ENCODE measurements around the gene PRRX2. TPM values are rescaled to one million over a fixed set of nuclear protein-coding genes. Genes with fewer than 3 reads are reported as not detected.
A peak's percentile ranks its signal among the peaks of the same experiment; 100 is the strongest.
"Not testable (repeated sequence)": the region's sequence is repeated elsewhere in the genome, so short reads cannot be mapped to it uniquely, and the experiment has no call there.

PRRX2 gene
- total and polyA plus RNA-seq, 2 experiments from 2014 or later, result 5.8 to 8.3 TPM

DNA sequence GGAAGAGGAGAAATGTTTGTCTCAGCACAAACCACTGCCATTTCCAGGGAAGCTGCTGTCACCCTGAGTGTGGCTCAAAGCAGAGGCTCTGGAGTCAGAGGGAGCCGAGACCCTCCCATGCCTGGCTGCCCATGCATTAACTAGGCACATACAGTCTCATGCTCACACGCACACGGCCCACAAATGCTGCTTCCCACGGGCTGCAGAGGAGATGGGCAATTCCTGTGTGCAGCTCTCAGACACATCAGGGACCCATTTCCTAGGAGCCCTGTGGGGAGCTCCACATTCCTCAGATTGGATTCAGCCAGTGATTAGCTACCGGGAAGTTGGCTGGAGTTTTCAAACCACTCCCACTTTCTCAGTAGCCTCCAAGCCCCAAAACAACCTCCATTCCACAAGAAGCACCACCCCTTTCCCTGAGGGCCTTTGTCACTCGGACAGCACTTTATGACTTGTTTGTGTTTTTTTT is 96.5 kb downstream of the PRRX2 start:
- Histone ChIP-seq H3K27ac (ENCODE audit: low read depth) (no peak overlapping the region), H3F3A (replicated peaks; ENCODE audit: low read depth) (no peaks in the 10 kb centered on the region), H3K4me3 (no peak overlapping the region), H3K79me2 (replicated peaks; ENCODE audit: insufficient read depth) (no peaks in the 10 kb centered on the region), H3K4me1 (ENCODE audit: insufficient read depth) (no peaks in the 10 kb centered on the region), H3K36me3 (ENCODE audit: insufficient read depth) (no peaks in the 10 kb centered on the region), H3K4me2 (no peak overlapping the region), H3K27me3 (ENCODE audit: insufficient read depth) (no peaks in the 10 kb centered on the region), H2AFZ (peak overlapping the region; percentile 76), H3K9me2 (ENCODE audit: insufficient read depth) (no peaks in the 10 kb centered on the region), H4K20me1 (replicated peaks; ENCODE audit: insufficient read depth) (no peaks in the 10 kb centered on the region)
- Mint-ChIP-seq H3K4me1 (peaks cover 6% of the 10 kb centered on the region; the same call in 2 of the 3 replicates), H3K27me3 (ENCODE audit: insufficient read depth, low read depth, poor library complexity) (peaks cover 5% of the 10 kb centered on the region), H3K36me3 (ENCODE audit: low read depth) (no peaks in the 10 kb centered on the region), H3K27ac (peak overlapping the region; percentile 59; the same call in 1 of the 2 replicates), H3K9me3 (no peaks in the 10 kb centered on the region), H3K4me3 (no peak overlapping the region)
- ATAC-seq, result peak; percentile 84
- DNase-seq (ENCODE audit: low spot score), result peak; percentile 62
- TF ChIP-seq EZH2 (IDR thresholded peaks at IDR 0.05; ENCODE audit: low read depth, unreplicated experiment) (no peak), ZNF114 (CRISPR knock-in tag; IDR thresholded peaks at IDR 0.05) (no peak)

DNA sequence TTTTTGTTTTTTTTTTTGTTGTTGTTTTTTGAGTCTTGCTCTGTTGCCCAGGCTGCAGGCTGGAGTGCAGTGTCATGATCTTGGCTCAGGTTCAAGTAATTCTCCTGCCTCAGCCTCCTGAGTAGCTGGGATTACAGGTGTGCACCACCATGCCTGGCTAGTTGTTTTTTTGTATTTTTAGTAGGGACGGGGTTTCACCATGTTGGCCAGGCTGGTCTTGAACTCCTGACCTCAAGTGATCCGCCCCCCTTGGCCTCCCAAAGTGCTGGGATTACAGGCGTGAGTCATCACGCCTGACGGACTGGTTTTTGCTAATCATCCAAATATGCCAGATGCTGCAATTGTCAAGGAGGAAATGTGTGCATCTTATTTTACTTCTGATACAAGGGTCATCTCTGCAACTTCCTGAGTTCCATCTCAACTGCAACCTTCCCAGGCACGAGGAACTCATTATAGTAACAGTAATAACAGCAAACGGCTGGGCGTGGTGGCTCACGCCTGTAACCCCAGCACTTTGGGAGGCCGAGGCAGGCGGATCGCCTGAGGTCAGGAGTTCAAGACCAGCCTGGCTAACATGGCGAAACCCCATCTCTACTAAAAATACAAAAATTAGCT is 97.0 kb downstream of the PRRX2 start:
- peak overlapping the region; percentile 76 for H2AFZ ChIP-seq
- H3K4me3 ChIP-seq; H3K9me2 ChIP-seq (ENCODE audit: insufficient read depth); H3F3A ChIP-seq (replicated peaks; ENCODE audit: low read depth); H3K27ac ChIP-seq (ENCODE audit: low read depth); H3K27ac Mint-ChIP-seq; H3K4me1 Mint-ChIP-seq; H3K36me3 ChIP-seq (ENCODE audit: insufficient read depth); H3K4me3 Mint-ChIP-seq; H3K4me2 ChIP-seq; H3K79me2 ChIP-seq (replicated peaks; ENCODE audit: insufficient read depth); H3K9me3 Mint-ChIP-seq; H3K4me1 ChIP-seq (ENCODE audit: insufficient read depth); H3K27me3 ChIP-seq (ENCODE audit: insufficient read depth); DNase-seq (ENCODE audit: low spot score); H4K20me1 ChIP-seq (replicated peaks; ENCODE audit: insufficient read depth); ATAC-seq; H3K27me3 Mint-ChIP-seq (ENCODE audit: insufficient read depth, low read depth, poor library complexity); H3K36me3 Mint-ChIP-seq (ENCODE audit: low read depth): not testable (repeated sequence)

DNA sequence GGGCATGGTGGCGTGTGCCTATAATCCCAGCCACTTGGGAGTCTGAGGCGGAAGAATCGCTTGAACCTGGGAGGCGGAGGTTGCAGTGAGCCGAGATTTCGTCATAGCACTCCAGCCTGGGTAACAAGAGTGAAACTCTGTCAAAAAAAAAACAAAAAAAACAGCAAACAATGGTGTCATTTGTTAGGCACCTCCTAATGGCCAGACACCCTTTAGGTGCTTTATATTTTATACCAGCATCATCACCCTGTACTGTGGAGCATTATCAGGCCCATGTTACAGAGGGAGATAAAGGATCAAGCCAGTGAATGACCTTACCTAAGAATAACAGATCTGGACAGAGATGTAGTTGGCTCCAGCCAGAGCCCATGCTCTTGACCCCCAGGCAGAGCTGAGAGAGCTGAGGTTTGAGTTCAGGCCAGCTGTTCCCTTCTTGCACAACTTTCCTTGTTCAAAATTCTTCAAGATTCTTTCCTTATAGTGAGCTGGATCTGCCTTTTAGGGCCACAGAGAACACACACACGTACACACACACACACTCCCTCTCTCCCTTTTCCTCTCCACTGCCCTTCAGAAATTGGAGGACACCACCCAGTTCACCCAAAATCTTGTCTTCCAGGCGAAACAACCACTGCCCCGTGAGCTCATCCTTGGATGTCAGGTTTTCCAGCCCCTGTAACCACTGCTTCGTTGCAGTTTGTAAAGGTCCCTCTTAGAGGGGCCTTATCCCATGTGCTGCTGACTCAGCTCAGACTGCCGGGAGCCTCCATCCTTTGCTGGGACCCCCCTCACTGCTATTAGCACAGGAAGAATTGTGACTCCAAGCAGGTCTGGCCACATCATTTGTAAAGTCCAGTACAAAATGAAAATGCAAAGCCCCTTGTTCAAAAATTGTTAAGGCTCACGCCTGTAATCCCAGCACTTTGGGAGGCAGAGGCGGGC is 97.8 kb downstream of the PRRX2 start:
- DNase-seq (ENCODE audit: low spot score) (no peak), ATAC-seq (no peak)
- H3K4me1 Mint-ChIP-seq, result peaks cover 6% of the 10 kb centered on the region; the same call in 2 of the 3 replicates
- H4K20me1 ChIP-seq (replicated peaks; ENCODE audit: insufficient read depth), result no peaks in the 10 kb centered on the region
- no peaks in the 10 kb centered on the region for H3K4me1 ChIP-seq (ENCODE audit: insufficient read depth)
- no peaks in the 10 kb centered on the region for H3K36me3 ChIP-seq (ENCODE audit: insufficient read depth)
- no peak overlapping the region for H3K4me2 ChIP-seq
- H3F3A ChIP-seq (replicated peaks; ENCODE audit: low read depth), result no peaks in the 10 kb centered on the region
- H3K4me3 ChIP-seq, result no peak overlapping the region
- TF ChIP-seq CREB1 (CRISPR knock-in tag; IDR thresholded peaks at IDR 0.05; ENCODE audit: low read depth), result no peak
- no peaks in the 10 kb centered on the region for H3K9me2 ChIP-seq (ENCODE audit: insufficient read depth)
- no peaks in the 10 kb centered on the region for H3K36me3 Mint-ChIP-seq (ENCODE audit: low read depth)
- H3K79me2 ChIP-seq (replicated peaks; ENCODE audit: insufficient read depth), result no peaks in the 10 kb centered on the region
- peaks cover 5% of the 10 kb centered on the region for H3K27me3 Mint-ChIP-seq (ENCODE audit: insufficient read depth, low read depth, poor library complexity)
- H2AFZ ChIP-seq, result peak overlapping the region; percentile 63; the same call in 1 of the 2 replicates
- no peak overlapping the region for H3K4me3 Mint-ChIP-seq
- H3K27me3 ChIP-seq (ENCODE audit: insufficient read depth), result no peaks in the 10 kb centered on the region
- H3K27ac ChIP-seq (ENCODE audit: low read depth), result no peak overlapping the region
- H3K27ac Mint-ChIP-seq, result no peak overlapping the region
- no peaks in the 10 kb centered on the region for H3K9me3 Mint-ChIP-seq

Measured in GM23338 (cell line).